PC-3 (cell line): ENCODE data around the gene ACSM6.
"Not testable (repeated sequence)": the region's sequence is repeated elsewhere in the genome, so short reads cannot be mapped to it uniquely, and the experiment has no call there.

Experiments
- CTCF ChIP-seq: fragments of 300-600 bp; sonication (generic); conservative IDR thresholded peaks from 2 replicates; pipeline ENCODE4 v1.5.1; 2017; ENCODE audit warnings: antibody characterized with exemption, low read depth, mild to moderate bottlenecking, low read length
- EZH2 ChIP-seq: fragments of 300-600 bp; sonication (generic); IDR thresholded peaks from one replicate; pipeline ENCODE4 v1.6.1; 2017; ENCODE audit warnings: antibody characterized with exemption, mild to moderate bottlenecking, low read length; ENCODE audit not compliant: unreplicated experiment

GRCh38 chr10:95228934-95229723 lies 35.1 kb downstream of the ACSM6 start:
- not testable (repeated sequence) for TF ChIP-seq CTCF, EZH2
